ENCODE data around the gene ZNF740. TPM values are rescaled to one million over a fixed set of nuclear protein-coding genes. Genes with fewer than 3 reads are reported as not detected.

ZNF740 gene
- total RNA-seq, 2 donors from 2014 or later = 27.5 to 32.3 TPM

- Histone ChIP-seq H3K9me3 (no peaks in the 10 kb centered on the region), H3K4me3 (peak overlapping the region; percentile 49), H3K36me3 (no peaks in the 10 kb centered on the region), H3K27me3 (no peaks in the 10 kb centered on the region), H3K9ac (ENCODE audit: low read depth in 2 of 2, low read length in 2 of 2) (peak overlapping the region; percentile 60 to 76), H3K4me1 (peaks cover 21% of the 10 kb centered on the region), H3K27ac (peak overlapping the region; percentile 58)
- peak; percentile 89 for DNase-seq
- intact Hi-C loops (cut with DNase I) = no loop called here
- TF ChIP-seq CTCF (IDR thresholded peaks at IDR 0.05) = no peak
These were observed 52.3 kb downstream of the ZNF740 start for GRCh38 chr12:53232646-53233461.

- peaks cover 21% of the 10 kb centered on the region for H3K4me1 ChIP-seq
- no peaks in the 10 kb centered on the region for H3K27me3 ChIP-seq
- no peaks in the 10 kb centered on the region for H3K36me3 ChIP-seq
- no peak for TF ChIP-seq CTCF (IDR thresholded peaks at IDR 0.05)
- intact Hi-C loops (cut with DNase I) = no loop called here
- no peak overlapping the region for H3K4me3 ChIP-seq
- no peaks in the 10 kb centered on the region for H3K9me3 ChIP-seq
- H3K9ac ChIP-seq (ENCODE audit: low read depth in 2 of 2, low read length in 2 of 2) = peak overlapping the region in 1 of 2 donors; percentile 76
- DNase-seq = peak; percentile 61
- no peak overlapping the region for H3K27ac ChIP-seq
These were observed 53.2 kb downstream of the ZNF740 start for GRCh38 chr12:53233671-53234121.

GRCh38 chr12:53234271-53234914, 53.9 kb downstream of the ZNF740 start:
- no peak for DNase-seq
- H3K27ac ChIP-seq = no peak overlapping the region
- intact Hi-C loops (cut with DNase I) = no loop called here
- peak overlapping the region in 1 of 2 donors; percentile 57 for H3K9ac ChIP-seq (ENCODE audit: low read depth in 2 of 2, low read length in 2 of 2)
- H3K9me3 ChIP-seq = no peaks in the 10 kb centered on the region
- H3K27me3 ChIP-seq = no peaks in the 10 kb centered on the region
- no peak for TF ChIP-seq CTCF (IDR thresholded peaks at IDR 0.05)
- no peaks in the 10 kb centered on the region for H3K36me3 ChIP-seq
- no peak overlapping the region for H3K4me3 ChIP-seq
- H3K4me1 ChIP-seq = peaks cover 21% of the 10 kb centered on the region

GRCh38 chr12:53235164-53235563, 54.6 kb downstream of the ZNF740 start:
- intact Hi-C loops (cut with DNase I) = no loop called here
- H3K4me3 ChIP-seq = no peak overlapping the region
- H3K9me3 ChIP-seq = no peaks in the 10 kb centered on the region
- TF ChIP-seq CTCF (IDR thresholded peaks at IDR 0.05) = no peak
- H3K27me3 ChIP-seq = no peaks in the 10 kb centered on the region
- H3K36me3 ChIP-seq = no peaks in the 10 kb centered on the region
- H3K27ac ChIP-seq = no peak overlapping the region
- H3K4me1 ChIP-seq = peaks cover 21% of the 10 kb centered on the region
- DNase-seq = no peak
- H3K9ac ChIP-seq (ENCODE audit: low read depth in 2 of 2, low read length in 2 of 2) = no peak overlapping the region

GRCh38 chr12:53235742-53236442, 55.4 kb downstream of the ZNF740 start:
- Histone ChIP-seq H3K9ac (ENCODE audit: low read depth in 2 of 2, low read length in 2 of 2) (no peak overlapping the region), H3K4me1 (peaks cover 21% of the 10 kb centered on the region), H3K9me3 (no peaks in the 10 kb centered on the region), H3K27ac (no peak overlapping the region), H3K36me3 (no peaks in the 10 kb centered on the region), H3K27me3 (no peaks in the 10 kb centered on the region), H3K4me3 (no peak overlapping the region)
- no peak for DNase-seq
- intact Hi-C loops (cut with DNase I) = no loop called here
- no peak for TF ChIP-seq CTCF (IDR thresholded peaks at IDR 0.05)

Measured in colonic mucosa (tissue), 4 donors.